ENCODE results near the gene SV2C. TPM values are rescaled to one million over a fixed set of nuclear protein-coding genes. Genes with fewer than 3 reads are reported as not detected.
A peak's percentile ranks its signal among the peaks of the same experiment; 100 is the strongest.

The SV2C gene
- total RNA-seq, 1 experiment from 2014 or later, result 0.09 TPM

DNA sequence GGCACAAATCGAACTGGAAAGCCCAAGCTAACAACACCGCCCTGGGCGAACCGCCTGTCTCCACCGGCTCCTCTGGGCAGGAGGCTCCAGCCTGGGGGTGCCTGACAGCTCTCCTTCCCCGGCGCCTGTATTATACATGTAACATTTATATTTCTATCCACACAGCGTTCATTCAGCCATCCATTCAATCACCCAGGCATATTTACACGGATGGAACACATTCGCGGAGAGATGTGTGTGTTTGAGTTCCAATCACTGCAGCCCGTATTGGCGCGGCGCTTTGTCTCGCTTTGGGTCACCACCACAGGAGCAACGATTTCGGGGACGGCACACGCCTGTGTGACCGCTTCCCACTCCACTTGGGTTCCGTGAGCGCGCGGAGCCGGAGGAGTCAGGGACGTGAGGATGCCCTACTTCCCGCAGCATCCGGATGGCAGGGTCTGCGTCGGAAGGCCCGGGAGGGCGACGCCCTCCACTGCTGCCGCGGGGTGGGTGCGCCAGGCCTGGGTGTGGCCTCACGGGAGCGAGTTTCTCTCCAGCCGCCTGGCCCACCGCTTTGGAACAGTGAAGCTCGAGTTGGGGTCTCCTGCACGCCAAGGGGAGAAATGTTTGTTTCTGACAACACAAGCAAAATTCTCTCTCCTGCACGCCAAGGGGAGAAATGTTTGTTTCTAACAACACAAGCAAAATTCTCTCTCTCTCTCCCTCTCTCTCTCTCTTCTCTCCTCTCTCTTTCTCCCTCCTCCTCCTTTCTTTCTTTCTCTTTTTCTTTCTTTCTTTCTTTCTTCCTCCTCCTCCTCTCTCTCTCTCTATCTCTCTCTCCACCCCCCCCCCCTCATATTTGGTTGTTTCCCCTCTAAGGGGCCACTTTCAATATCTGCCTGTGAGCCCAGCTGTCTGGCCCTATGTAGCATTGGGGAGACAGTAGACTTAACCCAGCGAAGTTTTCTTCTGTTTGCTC, 1.1 kb upstream of the SV2C start:
- Mint-ChIP-seq H3K27me3 (ENCODE audit: low read depth) (peaks cover 96% of the 10 kb centered on the region), H3K27ac (no peak overlapping the region), H3K36me3 (no peaks in the 10 kb centered on the region), H3K4me3 (peak overlapping the region; percentile 87), H3K4me1 (peaks cover 25% of the 10 kb centered on the region), H3K9me3 (no peaks in the 10 kb centered on the region)
- POLR2A ChIA-PET, result no interaction called here
- ATAC-seq (peak; percentile 13), DNase-seq (ENCODE audit: low spot score) (peak; percentile 28)
- CTCF ChIA-PET, result interaction anchor here (0.6 to 2.4 kb wide), 3 partner anchors 23 to 127 kb away, joined by 3 to 8 read pairs (median 6); no protein-coding TSS in a partner anchor
- no peak for TF ChIP-seq RELA (CRISPR knock-in tag; IDR thresholded peaks at IDR 0.05; ENCODE audit: borderline replicate concordance)
- TF ChIP-seq, protein P1, sequence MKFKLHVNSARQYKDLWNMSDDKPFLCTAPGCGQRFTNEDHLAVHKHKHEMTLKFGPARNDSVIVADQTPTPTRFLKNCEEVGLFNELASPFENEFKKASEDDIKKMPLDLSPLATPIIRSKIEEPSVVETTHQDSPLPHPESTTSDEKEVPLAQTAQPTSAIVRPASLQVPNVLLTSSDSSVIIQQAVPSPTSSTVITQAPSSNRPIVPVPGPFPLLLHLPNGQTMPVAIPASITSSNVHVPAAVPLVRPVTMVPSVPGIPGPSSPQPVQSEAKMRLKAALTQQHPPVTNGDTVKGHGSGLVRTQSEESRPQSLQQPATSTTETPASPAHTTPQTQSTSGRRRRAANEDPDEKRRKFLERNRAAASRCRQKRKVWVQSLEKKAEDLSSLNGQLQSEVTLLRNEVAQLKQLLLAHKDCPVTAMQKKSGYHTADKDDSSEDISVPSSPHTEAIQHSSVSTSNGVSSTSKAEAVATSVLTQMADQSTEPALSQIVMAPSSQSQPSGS (CRISPR knock-in tag; IDR thresholded peaks at IDR 0.05; ENCODE audit: borderline replicate concordance, low read depth), result no peak
- no peak for TF ChIP-seq ETV6 (CRISPR knock-in tag; IDR thresholded peaks at IDR 0.05)
- TF ChIP-seq ZNF219 (CRISPR knock-in tag; IDR thresholded peaks at IDR 0.05; ENCODE audit: borderline replicate concordance), result no peak
- no peak for TF ChIP-seq TP53 (CRISPR knock-in tag; IDR thresholded peaks at IDR 0.05)
- no peak for TF ChIP-seq MYBL2 (CRISPR knock-in tag; IDR thresholded peaks at IDR 0.05)
- TF ChIP-seq, protein P2, sequence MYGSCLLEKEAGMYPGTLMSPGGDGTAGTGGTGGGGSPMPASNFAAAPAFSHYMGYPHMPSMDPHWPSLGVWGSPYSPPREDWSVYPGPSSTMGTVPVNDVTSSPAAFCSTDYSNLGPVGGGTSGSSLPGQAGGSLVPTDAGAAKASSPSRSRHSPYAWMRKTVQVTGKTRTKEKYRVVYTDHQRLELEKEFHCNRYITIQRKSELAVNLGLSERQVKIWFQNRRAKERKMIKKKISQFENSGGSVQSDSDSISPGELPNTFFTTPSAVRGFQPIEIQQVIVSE (CRISPR knock-in tag; IDR thresholded peaks at IDR 0.05; ENCODE audit: borderline replicate concordance), result no peak

GRCh38 chr5:76083555-76084495, 642 bp downstream of the SV2C start:
- Mint-ChIP-seq H3K9me3 (no peaks in the 10 kb centered on the region), H3K4me1 (peaks cover 25% of the 10 kb centered on the region), H3K4me3 (peak overlapping the region; percentile 87), H3K27ac (no peak overlapping the region), H3K27me3 (ENCODE audit: low read depth) (peaks cover 84% of the 10 kb centered on the region), H3K36me3 (no peaks in the 10 kb centered on the region)
- ATAC-seq (peak; percentile 55), DNase-seq (ENCODE audit: low spot score) (peak; percentile 54)
- TF ChIP-seq, protein P3, sequence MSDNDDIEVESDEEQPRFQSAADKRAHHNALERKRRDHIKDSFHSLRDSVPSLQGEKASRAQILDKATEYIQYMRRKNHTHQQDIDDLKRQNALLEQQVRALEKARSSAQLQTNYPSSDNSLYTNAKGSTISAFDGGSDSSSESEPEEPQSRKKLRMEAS (CRISPR knock-in tag; IDR thresholded peaks at IDR 0.05), result 0 out of 2 replicates have a peak, but pooled peaks have one; percentile 25
- TF ChIP-seq, protein P1 (CRISPR knock-in tag; IDR thresholded peaks at IDR 0.05; ENCODE audit: borderline replicate concordance, low read depth), result no peak
- ChIA-PET POLR2A (no interaction called here), CTCF (interaction anchor here (0.6 to 2.7 kb wide), 10 partner anchors 9 to 416 kb away, joined by 3 to 21 read pairs (median 6); no protein-coding TSS in a partner anchor)

DNA sequence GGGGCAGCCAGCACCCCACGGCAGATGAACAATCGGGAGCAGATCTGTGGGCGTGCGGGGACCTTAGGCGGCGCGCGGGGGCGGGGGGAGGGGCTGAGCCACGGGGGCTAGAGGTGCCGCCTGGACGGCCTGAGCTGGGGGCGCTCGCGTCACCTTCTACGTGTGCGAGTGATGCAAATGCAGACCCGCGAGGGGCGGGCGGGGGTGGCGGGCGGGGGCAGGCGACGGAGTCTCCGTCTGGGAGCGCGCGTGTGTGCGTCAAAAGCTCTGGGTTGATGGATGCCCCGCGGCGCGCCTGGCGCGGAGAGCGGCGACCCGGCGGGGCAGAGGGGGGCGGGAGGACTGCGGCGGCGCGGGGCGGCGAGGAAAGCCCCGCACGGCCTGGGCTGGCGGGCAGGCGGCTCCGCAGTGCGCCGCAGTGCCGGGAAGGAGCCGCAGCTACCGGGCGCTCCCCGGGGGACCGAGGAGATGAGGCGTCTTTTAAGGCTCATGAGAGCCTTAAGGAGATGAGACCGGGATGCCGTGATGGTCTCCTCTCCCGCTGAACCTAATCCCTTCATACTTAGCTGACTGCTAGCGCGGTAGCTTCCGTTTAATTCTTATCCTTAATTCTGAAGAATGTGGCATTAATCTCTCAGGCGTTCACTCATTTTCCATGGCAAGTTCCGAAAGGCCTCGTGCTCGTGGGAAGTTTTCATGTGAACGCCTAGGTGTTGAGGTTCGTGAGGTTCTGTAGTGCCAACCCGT, 1.5 kb downstream of the SV2C start:
- Mint-ChIP-seq H3K27me3 (ENCODE audit: low read depth) (peaks cover 80% of the 10 kb centered on the region), H3K4me1 (peaks cover 25% of the 10 kb centered on the region), H3K36me3 (no peaks in the 10 kb centered on the region), H3K4me3 (peak overlapping the region; percentile 87), H3K27ac (no peak overlapping the region), H3K9me3 (peaks cover 3% of the 10 kb centered on the region)
- ATAC-seq, result peak; percentile 14
- peak; percentile 44 for DNase-seq (ENCODE audit: low spot score)
- POLR2A ChIA-PET, result interaction anchor here (1.1 kb wide), 1 partner anchor 10 kb away, joined by 3 read pairs; no protein-coding TSS in a partner anchor
- CTCF ChIA-PET, result interaction anchor here (0.6 to 2.7 kb wide), 11 partner anchors 9 to 417 kb away, joined by 3 to 21 read pairs (median 5); no protein-coding TSS in a partner anchor
- TF ChIP-seq HMGXB4 (CRISPR knock-in tag; IDR thresholded peaks at IDR 0.05) (no peak), GTF2I (CRISPR knock-in tag; conservative IDR thresholded peaks at IDR 0.05) (no peak), SMAD3 (CRISPR knock-in tag; IDR thresholded peaks at IDR 0.05; ENCODE audit: borderline replicate concordance) (no peak), MXD4 (CRISPR knock-in tag; IDR thresholded peaks at IDR 0.05; ENCODE audit: borderline replicate concordance) (no peak)
- TF ChIP-seq, protein P4, sequence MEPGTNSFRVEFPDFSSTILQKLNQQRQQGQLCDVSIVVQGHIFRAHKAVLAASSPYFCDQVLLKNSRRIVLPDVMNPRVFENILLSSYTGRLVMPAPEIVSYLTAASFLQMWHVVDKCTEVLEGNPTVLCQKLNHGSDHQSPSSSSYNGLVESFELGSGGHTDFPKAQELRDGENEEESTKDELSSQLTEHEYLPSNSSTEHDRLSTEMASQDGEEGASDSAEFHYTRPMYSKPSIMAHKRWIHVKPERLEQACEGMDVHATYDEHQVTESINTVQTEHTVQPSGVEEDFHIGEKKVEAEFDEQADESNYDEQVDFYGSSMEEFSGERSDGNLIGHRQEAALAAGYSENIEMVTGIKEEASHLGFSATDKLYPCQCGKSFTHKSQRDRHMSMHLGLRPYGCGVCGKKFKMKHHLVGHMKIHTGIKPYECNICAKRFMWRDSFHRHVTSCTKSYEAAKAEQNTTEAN (CRISPR knock-in tag; IDR thresholded peaks at IDR 0.05), result no peak
- TF ChIP-seq, protein P5, sequence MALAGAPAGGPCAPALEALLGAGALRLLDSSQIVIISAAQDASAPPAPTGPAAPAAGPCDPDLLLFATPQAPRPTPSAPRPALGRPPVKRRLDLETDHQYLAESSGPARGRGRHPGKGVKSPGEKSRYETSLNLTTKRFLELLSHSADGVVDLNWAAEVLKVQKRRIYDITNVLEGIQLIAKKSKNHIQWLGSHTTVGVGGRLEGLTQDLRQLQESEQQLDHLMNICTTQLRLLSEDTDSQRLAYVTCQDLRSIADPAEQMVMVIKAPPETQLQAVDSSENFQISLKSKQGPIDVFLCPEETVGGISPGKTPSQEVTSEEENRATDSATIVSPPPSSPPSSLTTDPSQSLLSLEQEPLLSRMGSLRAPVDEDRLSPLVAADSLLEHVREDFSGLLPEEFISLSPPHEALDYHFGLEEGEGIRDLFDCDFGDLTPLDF (CRISPR knock-in tag; IDR thresholded peaks at IDR 0.05), result no peak
